ENCODE results near the gene KIF1A. TPM values are rescaled to one million over a fixed set of nuclear protein-coding genes. Genes with fewer than 3 reads are reported as not detected.

KIF1A gene
- polyA plus RNA-seq, 1 experiment = not detected

DNA sequence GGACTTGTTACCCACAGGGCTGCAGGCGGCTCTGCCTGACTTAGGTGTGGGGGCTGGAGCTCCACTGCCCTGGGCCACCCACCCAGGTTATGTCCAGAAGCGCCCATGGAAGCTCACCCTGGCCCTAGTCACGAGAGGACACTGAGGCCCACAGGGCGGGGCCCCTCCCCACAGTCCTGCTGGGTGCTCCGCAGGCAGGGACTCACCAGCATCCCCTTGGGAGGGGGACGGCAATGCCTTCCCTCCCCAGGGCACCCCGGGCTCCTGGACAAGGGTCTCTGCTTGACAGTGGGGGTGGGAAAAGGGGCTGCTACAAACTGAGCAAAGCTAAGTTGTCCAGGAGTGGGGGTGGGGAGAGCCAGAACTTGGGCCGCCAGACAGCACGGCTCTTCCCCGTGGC lies 67.8 kb downstream of the KIF1A start:
- Histone ChIP-seq H3K27ac (ENCODE audit: low read depth, low read length) (no peak overlapping the region), H3K27me3 (ENCODE audit: control insufficient read depth, insufficient read depth, low read length) (peaks cover 9% of the 10 kb centered on the region), H3K9me3 (ENCODE audit: control insufficient read depth, insufficient read depth, low read length) (no peaks in the 10 kb centered on the region), H3K4me3 (ENCODE audit: low read depth, low read length) (no peak overlapping the region)
- POLR2A ChIA-PET = no interaction called here
- TF ChIP-seq CTCF (IDR thresholded peaks at IDR 0.05; ENCODE audit: low read depth, low read length) = no peak
- no peak for DNase-seq (ENCODE audit: low read depth, low spot score)
- CTCF ChIA-PET = no interaction called here

GRCh38 chr2:240750409-240750808 lies 69.6 kb downstream of the KIF1A start:
- no peak for TF ChIP-seq CTCF (IDR thresholded peaks at IDR 0.05; ENCODE audit: low read depth, low read length)
- ChIA-PET POLR2A (no interaction called here), CTCF (no interaction called here)
- Histone ChIP-seq H3K27ac (ENCODE audit: low read depth, low read length) (no peak overlapping the region), H3K27me3 (ENCODE audit: control insufficient read depth, insufficient read depth, low read length) (peaks cover 10% of the 10 kb centered on the region), H3K4me3 (ENCODE audit: low read depth, low read length) (no peak overlapping the region), H3K9me3 (ENCODE audit: control insufficient read depth, insufficient read depth, low read length) (no peaks in the 10 kb centered on the region)
- DNase-seq (ENCODE audit: low read depth, low spot score) = no peak

DNA sequence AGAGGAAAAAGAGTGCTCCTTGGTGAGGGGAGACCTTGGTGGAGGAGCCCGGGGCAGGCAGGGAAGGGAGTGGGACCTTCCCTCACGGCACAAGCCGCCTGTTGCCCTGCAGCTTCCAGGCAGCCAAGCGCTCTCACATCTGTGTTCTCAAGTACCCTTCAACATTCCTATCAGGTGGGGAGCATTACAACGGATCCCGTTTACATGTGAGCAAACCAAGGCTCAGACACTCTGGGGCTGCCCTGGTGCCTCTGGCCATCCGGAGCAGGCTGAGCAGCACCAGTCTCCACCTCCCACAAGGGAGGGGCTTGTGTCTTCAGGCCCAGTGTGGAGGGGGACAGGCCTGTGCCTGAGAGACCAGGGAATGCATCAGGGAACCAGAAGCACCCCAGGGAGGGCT lies 70.5 kb downstream of the KIF1A start:
- TF ChIP-seq CTCF (IDR thresholded peaks at IDR 0.05; ENCODE audit: low read depth, low read length) = no peak
- no peak for DNase-seq (ENCODE audit: low read depth, low spot score)
- Histone ChIP-seq H3K4me3 (ENCODE audit: low read depth, low read length) (no peak overlapping the region), H3K27ac (ENCODE audit: low read depth, low read length) (no peak overlapping the region), H3K27me3 (ENCODE audit: control insufficient read depth, insufficient read depth, low read length) (peaks cover 13% of the 10 kb centered on the region), H3K9me3 (ENCODE audit: control insufficient read depth, insufficient read depth, low read length) (no peaks in the 10 kb centered on the region)
- CTCF ChIA-PET = no interaction called here
- POLR2A ChIA-PET = no interaction called here

GRCh38 chr2:240747256-240747655 lies 72.8 kb downstream of the KIF1A start:
- Histone ChIP-seq H3K9me3 (ENCODE audit: control insufficient read depth, insufficient read depth, low read length) (no peaks in the 10 kb centered on the region), H3K27ac (ENCODE audit: low read depth, low read length) (no peak overlapping the region), H3K27me3 (ENCODE audit: control insufficient read depth, insufficient read depth, low read length) (peaks cover 16% of the 10 kb centered on the region), H3K4me3 (ENCODE audit: low read depth, low read length) (no peak overlapping the region)
- TF ChIP-seq CTCF (IDR thresholded peaks at IDR 0.05; ENCODE audit: low read depth, low read length) = no peak
- POLR2A ChIA-PET = no interaction called here
- DNase-seq (ENCODE audit: low read depth, low spot score) = no peak
- CTCF ChIA-PET = no interaction called here

GRCh38 chr2:240746671-240747070 lies 73.3 kb downstream of the KIF1A start:
- POLR2A ChIA-PET = no interaction called here
- H3K27ac ChIP-seq (ENCODE audit: low read depth, low read length) = no peak overlapping the region
- CTCF ChIA-PET = no interaction called here
- no peak for TF ChIP-seq CTCF (IDR thresholded peaks at IDR 0.05; ENCODE audit: low read depth, low read length)
- H3K27me3 ChIP-seq (ENCODE audit: control insufficient read depth, insufficient read depth, low read length) = peaks cover 16% of the 10 kb centered on the region
- H3K9me3 ChIP-seq (ENCODE audit: control insufficient read depth, insufficient read depth, low read length) = no peaks in the 10 kb centered on the region
- no peak overlapping the region for H3K4me3 ChIP-seq (ENCODE audit: low read depth, low read length)
- DNase-seq (ENCODE audit: low read depth, low spot score) = no peak

Data from AG04450 (cell line).